ENCODE results near the gene AP3B2. TPM values are rescaled to one million over a fixed set of nuclear protein-coding genes. Genes with fewer than 3 reads are reported as not detected.

The AP3B2 gene
- 1 to 10 TPM in 2 of 3 donors, under 1 TPM in 1; 0.67 to 5.4 (median 1.9) TPM for total RNA-seq
- long read RNA-seq, donor 1, partial matches to known transcripts, result 0 of 1 reads
- long read RNA-seq, donor 1, other reads (novel, unspliced or antisense), result 0 of 1 reads
- long read RNA-seq, donor 2, result 0 reads

- peak; percentile 75 to 78 (median 78) for DNase-seq
- no peaks in the 10 kb centered on the region for H3K36me3 ChIP-seq (ENCODE audit: low read depth)
- peak; percentile 97 for ATAC-seq
- intact Hi-C loops (cut with DNase I, micrococcal nuclease), result no loop called here
- H3K4me3 ChIP-seq, result peak within 1 kb of the TSS; percentile 12
- no peaks in the 10 kb centered on the region for H3K9me3 ChIP-seq
- TF ChIP-seq CTCF (IDR thresholded peaks at IDR 0.05), result no peak
- no peaks in the 10 kb centered on the region for H3K4me1 ChIP-seq (ENCODE audit: low read depth)
Measured at GRCh38 chr15:82709421-82710207, at the start of gene AP3B2. TSS of gene AP3B2 (minus strand) at chr15:82709875. CDS start at chr15:82709706, 169 bp downstream.

GRCh38 chr15:82751308-82751707 lies 41.6 kb upstream of the AP3B2 start:
- no peak for DNase-seq
- Histone ChIP-seq H3K36me3 (ENCODE audit: low read depth) (no peaks in the 10 kb centered on the region), H3K4me3 (peak overlapping the region; percentile 64), H3K9me3 (no peaks in the 10 kb centered on the region), H3K4me1 (ENCODE audit: low read depth) (peaks cover 11% of the 10 kb centered on the region)
- no peak for TF ChIP-seq CTCF (IDR thresholded peaks at IDR 0.05)
- no peak for ATAC-seq
- intact Hi-C loops (cut with DNase I, micrococcal nuclease), result no loop called here

- H3K9me3 ChIP-seq, result no peaks in the 10 kb centered on the region
- no peaks in the 10 kb centered on the region for H3K36me3 ChIP-seq (ENCODE audit: low read depth)
- intact Hi-C loops (cut with DNase I, micrococcal nuclease), result no loop called here
- peaks cover 11% of the 10 kb centered on the region for H3K4me1 ChIP-seq (ENCODE audit: low read depth)
- H3K4me3 ChIP-seq, result peak overlapping the region; percentile 64
- ATAC-seq (peak; percentile 48), DNase-seq (peak in 1 of 3 donors; percentile 29)
- TF ChIP-seq CTCF (IDR thresholded peaks at IDR 0.05), result no peak
Measured at GRCh38 chr15:82750831-82751180, 41.1 kb upstream of the AP3B2 start.

GRCh38 chr15:82749951-82750830 lies 40.5 kb upstream of the AP3B2 start:
- peak; percentile 99 for ATAC-seq
- Histone ChIP-seq H3K9me3 (no peaks in the 10 kb centered on the region), H3K36me3 (ENCODE audit: low read depth) (no peaks in the 10 kb centered on the region), H3K4me1 (ENCODE audit: low read depth) (peaks cover 11% of the 10 kb centered on the region), H3K4me3 (peak overlapping the region; percentile 64)
- intact Hi-C loops (cut with DNase I, micrococcal nuclease), result no loop called here
- TF ChIP-seq CTCF (IDR thresholded peaks at IDR 0.05), result no peak
- DNase-seq, result peak; percentile 91 to 95 (median 93)

- Histone ChIP-seq H3K4me1 (ENCODE audit: low read depth) (peaks cover 11% of the 10 kb centered on the region), H3K4me3 (no peak overlapping the region), H3K36me3 (ENCODE audit: low read depth) (no peaks in the 10 kb centered on the region), H3K9me3 (no peaks in the 10 kb centered on the region)
- no peak for ATAC-seq
- no peak for DNase-seq
- TF ChIP-seq CTCF (IDR thresholded peaks at IDR 0.05), result no peak
- intact Hi-C loops (cut with DNase I, micrococcal nuclease), result no loop called here
Measured at GRCh38 chr15:82748315-82748714, 38.6 kb upstream of the AP3B2 start.
